GM18861 (cell line): ENCODE data around the gene LYZL4.

ENCODE experiments used
- ATAC-seq: cut with Tn5 transposase; IDR thresholded peaks from one replicate; pipeline ENCODE4 v1.9.1; 2021; ENCODE audit not compliant: unreplicated experiment

The LYZL4 gene

GRCh38 chr3:42376344-42376798 is 34.0 kb downstream of the LYZL4 start:
- no peak for ATAC-seq

- ATAC-seq: no peak
Measured at GRCh38 chr3:42375121-42375800, 35.1 kb downstream of the LYZL4 start.

GRCh38 chr3:42371776-42372175 is 38.6 kb downstream of the LYZL4 start:
- ATAC-seq: no peak

GRCh38 chr3:42369832-42370231 is 40.6 kb downstream of the LYZL4 start:
- no peak for ATAC-seq

GRCh38 chr3:42369304-42369703 is 41.1 kb downstream of the LYZL4 start:
- ATAC-seq: no peak

- no peak for ATAC-seq
Measured at GRCh38 chr3:42368861-42369260, 41.5 kb downstream of the LYZL4 start.

GRCh38 chr3:42367903-42368302 is 42.5 kb downstream of the LYZL4 start:
- no peak for ATAC-seq

GRCh38 chr3:42366550-42366949 is 43.9 kb downstream of the LYZL4 start:
- ATAC-seq: no peak

- no peak for ATAC-seq
Measured at GRCh38 chr3:42357335-42357734, 53.1 kb downstream of the LYZL4 start.

- ATAC-seq: no peak
Measured at GRCh38 chr3:42355612-42356011, 54.8 kb downstream of the LYZL4 start.

- ATAC-seq: no peak
Measured at GRCh38 chr3:42353631-42354030, 56.8 kb downstream of the LYZL4 start.

GRCh38 chr3:42351207-42351606 is 59.2 kb downstream of the LYZL4 start:
- ATAC-seq: no peak

GRCh38 chr3:42349765-42350594 is 60.4 kb downstream of the LYZL4 start:
- ATAC-seq: no peak

GRCh38 chr3:42347928-42348327 is 62.5 kb downstream of the LYZL4 start:
- ATAC-seq: no peak
